ENCODE data around the gene WDR81.

GRCh38 chr17:1732241-1732832 lies 7.8 kb downstream of the WDR81 start:
- no peak for TF ChIP-seq CTCF (IDR thresholded peaks at IDR 0.05; ENCODE audit: extremely low read depth in 1 of 2, insufficient read depth in 1 of 2, low read depth in 1 of 2, low read length in 2 of 2)
- TF ChIP-seq POLR2A (IDR thresholded peaks at IDR 0.05; ENCODE audit: low read depth, low read length), result no peak
- TF ChIP-seq FOS (IDR thresholded peaks at IDR 0.05; ENCODE audit: borderline replicate concordance, insufficient read depth, low read length), result no peak

All from endothelial cell of umbilical vein (primary cell).